HG02642 (cell line): ENCODE measurements around the gene ANKRD11.
"Not testable (repeated sequence)": the region's sequence is repeated elsewhere in the genome, so short reads cannot be mapped to it uniquely, and the experiment has no call there.

Source experiments
- ATAC-seq: cut with Tn5 transposase; IDR thresholded peaks from one replicate; pipeline ENCODE4 v1.9.1; 2021; ENCODE audit warnings: mild to moderate bottlenecking; ENCODE audit not compliant: unreplicated experiment, poor library complexity

ANKRD11 gene

DNA sequence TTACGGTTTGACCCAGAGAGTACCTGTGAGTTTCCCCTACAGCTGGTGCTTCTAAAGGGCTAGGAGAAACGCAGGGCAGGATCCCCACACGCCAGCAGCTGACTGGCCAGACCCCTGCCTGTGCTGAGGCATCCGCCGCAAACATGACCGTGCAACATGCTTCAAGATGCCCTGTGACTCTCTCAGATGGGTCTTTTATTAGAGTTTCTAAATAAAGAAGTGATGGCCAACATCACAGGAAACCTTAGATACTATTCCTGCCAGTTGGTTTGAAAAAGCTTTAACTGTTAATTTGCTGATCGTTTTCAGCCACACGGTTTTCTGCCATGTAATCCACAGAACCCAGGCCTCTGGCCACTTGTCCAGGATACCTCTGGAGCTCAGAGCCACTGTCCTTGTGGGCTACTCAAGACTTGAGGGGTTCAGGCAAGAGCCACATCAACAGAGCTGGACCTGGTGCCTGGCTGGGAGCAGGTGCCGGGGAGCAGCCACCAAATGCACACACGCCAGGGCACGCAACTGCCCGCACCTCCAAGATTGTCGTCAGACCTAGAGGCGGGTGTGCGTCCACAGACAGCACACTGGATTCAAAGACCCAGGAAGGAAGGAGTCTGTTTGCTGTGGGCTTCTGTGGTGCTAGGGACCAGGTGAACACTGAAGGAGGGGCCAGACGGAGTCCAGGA is 154.4 kb downstream of the ANKRD11 start:
- ATAC-seq: no peak

DNA sequence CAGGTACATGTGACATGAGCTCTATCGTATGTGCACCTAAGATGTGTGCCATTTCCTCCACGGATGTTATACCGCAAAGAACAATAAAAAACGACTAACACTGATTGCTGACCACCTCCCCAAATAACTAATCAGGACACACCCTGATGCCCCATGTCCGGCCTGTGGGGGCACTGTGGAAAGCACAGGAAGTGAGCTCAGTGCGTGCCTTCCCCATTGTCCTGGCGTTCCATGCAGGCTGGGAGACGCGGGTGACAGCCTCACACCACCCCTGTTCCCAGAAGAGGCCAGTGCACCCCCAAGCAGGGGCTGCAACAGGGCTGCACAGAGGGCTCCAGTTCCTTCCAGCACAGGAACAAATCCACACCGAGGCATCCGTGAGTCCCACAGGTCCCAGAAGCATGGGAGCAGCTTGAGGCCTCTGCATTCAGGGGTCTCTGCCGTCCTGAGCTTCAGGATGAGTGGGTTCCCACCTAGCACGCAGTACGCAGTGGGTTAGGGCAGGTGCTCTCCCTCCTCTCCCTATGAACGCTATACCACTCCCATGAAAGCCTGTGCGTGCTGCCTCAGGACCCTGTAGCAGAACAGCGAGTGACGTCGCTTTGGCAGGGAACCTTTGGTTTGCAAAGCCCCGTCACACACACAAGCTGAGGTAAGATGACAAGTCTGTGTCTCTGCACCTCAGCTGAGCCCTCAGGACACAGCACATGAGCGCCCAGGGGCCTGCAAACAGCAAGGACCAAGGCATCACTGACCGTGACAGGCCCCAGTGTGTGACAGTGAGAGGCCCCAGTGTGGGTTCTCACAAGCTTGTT is 155.2 kb downstream of the ANKRD11 start:
- ATAC-seq: no peak

DNA sequence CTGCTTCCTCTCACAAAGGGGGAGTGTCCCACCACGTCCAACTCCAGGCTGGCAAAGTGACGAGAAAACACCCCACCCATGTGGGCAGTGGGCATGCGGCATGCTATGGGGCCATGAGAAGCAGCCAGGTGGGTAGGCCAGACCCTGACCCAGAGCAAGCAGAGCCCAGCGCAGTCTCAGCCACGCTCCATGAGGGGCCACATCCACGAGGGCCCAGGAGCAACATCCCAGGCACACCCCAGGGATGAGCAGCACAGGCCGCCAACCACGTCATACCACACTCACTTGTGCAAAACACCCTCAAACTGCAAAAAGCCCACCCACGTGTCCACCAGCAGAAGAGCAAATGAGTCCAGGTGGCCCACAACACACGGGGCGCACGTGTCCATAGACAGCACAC is 155.9 kb downstream of the ANKRD11 start:
- ATAC-seq: no peak

DNA sequence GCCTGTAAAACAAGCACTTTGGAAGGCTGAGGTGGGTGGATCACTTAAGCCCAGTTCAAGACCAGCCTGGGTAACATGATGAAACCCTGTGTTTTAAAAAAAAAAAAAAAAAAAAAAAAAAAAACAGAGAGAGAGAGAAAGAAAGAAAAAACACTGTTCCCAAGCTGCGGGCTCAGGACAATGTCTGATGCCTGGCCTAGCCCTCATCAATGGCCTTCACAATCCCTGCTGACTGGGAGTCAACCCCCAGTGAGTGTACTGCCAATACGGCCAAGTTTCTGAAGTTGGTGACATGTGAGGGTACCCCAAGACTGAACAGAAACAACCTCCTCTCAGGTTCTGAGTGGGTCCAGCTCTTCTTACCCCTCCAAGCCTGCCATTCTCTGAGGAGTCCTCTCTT is 156.3 kb downstream of the ANKRD11 start:
- no peak for ATAC-seq

DNA sequence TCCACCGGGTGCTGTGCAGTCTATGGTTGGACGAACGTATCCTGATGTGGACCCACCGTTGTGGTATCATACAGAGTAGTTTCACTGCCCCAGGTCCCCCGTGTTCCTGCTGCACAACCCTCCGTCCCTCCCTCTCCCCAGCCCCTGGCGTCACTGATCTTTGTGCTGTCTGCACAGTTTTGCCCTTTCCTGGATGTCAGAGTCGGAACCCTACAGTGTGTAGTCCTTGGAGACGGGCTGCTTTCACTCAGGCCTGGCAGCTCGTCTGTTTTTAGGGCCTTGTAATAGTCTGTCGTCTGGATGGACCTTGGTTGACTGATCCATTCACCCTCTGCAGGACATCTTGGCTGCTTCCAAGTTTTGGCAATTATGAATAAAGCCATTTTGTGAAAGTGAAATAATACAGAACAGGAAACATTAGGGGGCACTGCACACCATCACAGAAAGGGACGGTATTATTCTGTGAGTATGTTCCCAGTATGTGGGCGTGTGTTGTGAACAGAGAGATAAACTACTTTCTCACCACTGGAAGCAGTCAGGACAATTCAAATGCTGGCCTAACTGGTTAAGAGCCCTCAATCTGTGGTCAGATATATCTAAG is 156.9 kb downstream of the ANKRD11 start:
- not testable (repeated sequence) for ATAC-seq

DNA sequence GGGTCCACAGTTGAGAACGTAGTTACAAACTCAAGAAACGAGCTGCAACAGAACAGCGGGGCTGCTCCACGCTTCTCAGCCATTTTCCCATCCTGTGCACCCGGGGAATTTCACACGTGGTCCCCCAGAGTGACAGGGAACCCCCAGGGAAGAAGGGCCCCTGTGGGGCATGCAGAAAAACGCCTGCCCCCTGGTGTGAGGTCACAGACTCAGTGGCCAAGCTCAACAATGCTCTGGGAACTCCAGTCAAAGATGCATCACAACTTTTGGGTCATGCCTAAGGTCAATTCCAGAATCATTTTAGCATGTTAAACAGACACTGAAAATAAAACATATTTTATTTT is 157.5 kb downstream of the ANKRD11 start:
- ATAC-seq: no peak

DNA sequence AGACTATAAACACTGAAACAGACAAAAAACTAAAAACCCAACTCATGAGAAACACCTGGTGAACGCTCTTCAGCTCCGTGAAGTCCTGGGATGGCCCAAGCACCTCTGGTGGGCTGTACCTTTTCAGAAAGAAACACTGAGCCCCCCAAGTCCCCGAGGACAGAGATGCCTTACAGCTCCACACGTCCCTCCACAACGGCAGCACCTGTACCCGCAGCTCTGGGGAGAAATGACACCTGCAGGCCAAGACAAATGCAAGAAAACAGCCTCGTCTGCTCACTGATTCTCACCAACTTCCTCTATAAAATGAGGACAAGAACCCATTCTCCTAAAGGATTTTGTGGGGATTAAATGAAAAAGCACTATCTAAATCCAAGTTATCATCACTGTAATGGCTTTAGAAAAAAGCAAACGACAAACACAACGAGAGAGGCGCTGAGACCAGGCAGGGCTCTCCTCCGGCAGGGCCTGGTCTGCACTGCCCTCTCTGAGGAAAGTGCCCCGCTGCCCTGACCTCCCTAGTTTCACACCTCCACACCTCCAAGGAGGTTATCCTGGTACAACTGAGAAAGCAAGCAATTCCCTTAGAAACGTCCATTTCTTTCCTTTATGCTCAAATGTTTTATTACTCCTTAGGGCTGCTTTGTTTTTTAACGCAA is 158.0 kb downstream of the ANKRD11 start:
- ATAC-seq: no peak

DNA sequence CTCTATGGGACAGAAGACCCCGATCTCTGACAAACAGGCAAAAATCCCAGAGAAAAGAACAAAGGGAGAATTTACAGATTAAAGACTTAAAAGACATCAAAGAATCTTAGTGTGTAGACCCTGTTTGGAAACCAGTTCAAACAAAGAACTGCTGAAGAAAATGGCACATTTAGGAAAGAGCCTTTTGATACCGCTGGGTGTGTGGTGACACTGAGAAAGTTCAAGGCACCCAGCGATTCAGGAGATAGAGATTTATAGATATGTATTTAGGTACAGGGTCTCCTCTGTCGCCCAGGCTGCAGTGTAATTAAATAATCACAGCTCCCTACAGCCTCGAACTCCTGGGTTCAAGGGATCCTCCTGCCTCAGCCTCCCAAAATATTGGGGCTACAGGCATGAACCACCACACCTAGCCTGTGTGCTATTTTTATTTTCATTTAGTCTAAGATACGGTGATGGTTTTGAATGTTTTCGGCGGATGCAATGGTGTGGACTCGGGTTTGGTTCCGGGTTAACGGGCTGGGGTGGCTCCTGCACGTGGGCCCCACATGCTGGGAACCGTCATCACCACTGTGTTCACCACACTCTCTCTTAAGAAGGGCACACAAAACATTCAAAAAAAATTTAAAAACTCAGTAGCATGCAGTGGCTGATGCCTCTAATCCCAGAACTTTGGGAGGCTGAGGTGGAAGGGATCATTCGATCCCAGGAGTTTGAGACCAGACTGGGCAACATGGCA is 158.8 kb downstream of the ANKRD11 start:
- no peak for ATAC-seq

DNA sequence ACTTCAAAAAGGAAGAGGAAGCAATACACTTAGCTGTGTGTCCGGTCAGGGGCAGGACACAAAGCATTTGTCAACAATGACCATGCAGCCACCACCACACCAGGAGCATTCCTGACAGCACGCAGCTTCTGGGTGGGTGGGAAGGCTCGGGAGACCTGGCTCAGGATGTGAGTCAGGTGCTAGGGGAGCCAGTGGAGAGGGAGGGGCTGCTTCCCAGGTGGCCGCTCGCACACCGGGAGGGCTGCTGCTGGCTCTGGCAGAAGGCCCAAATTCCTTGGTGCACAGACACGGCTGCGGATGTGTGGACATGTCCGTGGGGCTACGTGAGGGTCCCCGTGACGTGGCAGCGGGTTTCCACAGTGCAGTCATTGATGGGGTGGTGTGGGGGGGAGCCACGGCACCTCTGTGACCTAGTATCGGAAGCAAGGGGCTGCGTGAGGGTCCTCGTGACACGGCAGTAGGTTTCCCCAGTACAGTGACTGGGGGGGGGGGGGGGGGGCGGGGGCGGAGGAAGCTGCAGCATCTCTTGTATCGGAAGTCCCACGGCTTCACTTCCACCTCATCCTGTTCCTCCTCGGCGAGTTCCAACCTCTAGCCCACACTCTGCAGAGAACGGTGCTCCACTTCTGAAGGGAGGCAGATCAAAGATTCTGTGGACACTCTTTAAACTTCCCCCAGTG is 160.0 kb downstream of the ANKRD11 start:
- ATAC-seq: no peak

DNA sequence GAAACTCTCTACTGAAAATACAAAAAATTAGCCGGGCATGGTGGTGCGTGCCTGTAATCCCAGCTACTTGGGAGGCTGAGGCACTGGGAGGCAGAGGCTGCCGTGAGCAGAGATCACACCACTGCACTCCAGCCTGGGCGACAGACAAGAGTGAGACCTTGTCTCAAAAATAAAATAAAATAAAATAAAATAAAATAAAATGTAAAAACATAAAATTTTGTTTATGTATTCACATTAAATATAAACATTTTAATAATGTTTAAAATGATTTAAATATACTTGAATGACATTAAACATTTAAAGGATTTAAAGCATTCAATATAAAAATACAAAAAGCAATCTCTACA is 160.6 kb downstream of the ANKRD11 start:
- ATAC-seq: not testable (repeated sequence)

DNA sequence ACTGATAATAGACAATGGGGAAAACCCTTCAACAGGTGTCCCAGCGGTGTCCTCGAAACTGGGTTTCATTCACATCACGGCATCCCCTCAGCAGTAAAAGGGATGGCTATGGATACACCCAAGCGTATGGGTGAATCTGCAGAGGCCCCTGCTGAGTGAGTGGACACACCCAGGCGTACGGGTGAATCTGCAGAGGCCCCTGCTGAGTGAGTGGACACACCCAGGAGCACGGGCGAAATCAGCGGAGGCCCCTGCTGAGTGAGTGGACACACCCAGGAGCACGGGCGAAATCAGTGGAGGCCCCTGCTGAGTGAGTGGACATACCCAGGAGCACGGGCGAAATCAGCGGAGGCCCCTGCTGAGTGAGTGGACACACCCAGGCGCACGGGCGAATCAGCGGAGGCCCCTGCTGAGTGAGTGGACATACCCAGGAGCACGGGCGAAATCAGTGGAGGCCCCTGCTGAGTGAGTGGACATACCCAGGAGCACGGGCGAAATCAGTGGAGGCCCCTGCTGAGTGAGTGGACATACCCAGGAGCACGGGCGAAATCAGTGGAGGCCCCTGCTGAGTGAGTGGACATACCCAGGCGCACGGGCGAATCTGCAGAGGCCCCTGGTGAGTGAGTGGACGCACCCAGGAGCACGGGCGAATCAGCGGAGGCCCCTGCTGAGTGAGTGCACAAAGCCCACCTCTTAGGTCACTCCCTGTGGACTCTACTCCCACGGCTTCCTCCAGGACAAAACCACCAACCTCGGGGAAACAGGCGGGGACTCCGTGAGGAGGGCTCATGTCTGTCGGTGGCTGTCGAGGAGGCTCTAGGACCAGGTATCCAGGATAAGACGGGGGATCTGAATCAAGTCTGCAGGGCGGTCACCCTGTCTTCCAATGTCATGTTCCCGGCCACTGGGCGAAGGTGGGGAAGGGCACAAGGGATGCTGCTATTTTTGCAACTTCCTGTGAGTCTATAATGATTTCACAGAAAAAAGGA is 161.7 kb downstream of the ANKRD11 start:
- ATAC-seq: not testable (repeated sequence)

DNA sequence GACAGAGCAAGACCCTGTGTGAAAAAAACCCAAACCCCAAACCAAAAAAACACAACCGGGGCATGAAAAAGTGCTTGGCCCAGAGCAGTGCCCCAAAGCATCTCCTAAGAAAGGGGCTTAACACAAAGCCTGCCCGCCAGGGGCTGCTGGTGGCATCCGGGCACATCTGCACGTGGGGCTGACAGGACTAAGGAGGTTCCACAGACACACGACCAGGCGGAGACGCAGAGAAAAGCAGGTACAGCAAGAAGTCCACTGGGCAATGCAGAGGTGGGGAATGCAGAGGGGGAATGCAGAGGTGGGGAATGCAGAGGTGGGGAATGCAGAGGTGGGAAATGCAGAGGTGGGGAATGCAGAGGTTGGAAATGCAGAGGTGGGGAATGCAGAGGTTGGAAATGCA is 163.6 kb downstream of the ANKRD11 start:
- no peak for ATAC-seq

DNA sequence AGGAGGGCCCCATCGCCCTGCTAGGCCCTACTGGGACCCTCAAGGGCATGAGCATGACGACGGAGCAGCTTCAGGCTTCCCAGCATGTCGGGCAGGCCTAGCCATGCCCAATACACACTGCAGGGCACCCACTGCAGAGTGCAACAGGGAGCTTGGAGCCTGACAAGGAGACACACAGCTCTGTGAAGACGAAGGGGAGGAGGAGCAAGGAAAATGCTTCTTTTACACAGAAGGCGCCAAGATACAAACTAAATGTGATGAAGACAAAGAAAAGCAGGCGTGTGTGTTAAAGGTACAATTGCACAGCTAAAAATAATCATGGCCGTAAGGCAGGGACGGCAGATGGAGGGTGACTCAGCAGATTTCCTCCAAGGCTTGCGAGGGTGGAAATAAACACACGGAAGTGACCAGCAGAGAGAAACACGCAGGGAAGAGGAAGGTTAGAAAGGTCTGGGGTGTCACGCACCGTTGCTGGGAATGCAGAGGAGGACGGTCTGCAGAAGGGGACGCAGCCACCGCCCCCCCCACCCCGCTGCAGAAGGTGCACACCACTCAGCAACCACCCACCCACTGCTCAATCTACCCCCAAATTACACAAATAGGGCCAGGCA is 164.4 kb downstream of the ANKRD11 start:
- ATAC-seq: no peak

DNA sequence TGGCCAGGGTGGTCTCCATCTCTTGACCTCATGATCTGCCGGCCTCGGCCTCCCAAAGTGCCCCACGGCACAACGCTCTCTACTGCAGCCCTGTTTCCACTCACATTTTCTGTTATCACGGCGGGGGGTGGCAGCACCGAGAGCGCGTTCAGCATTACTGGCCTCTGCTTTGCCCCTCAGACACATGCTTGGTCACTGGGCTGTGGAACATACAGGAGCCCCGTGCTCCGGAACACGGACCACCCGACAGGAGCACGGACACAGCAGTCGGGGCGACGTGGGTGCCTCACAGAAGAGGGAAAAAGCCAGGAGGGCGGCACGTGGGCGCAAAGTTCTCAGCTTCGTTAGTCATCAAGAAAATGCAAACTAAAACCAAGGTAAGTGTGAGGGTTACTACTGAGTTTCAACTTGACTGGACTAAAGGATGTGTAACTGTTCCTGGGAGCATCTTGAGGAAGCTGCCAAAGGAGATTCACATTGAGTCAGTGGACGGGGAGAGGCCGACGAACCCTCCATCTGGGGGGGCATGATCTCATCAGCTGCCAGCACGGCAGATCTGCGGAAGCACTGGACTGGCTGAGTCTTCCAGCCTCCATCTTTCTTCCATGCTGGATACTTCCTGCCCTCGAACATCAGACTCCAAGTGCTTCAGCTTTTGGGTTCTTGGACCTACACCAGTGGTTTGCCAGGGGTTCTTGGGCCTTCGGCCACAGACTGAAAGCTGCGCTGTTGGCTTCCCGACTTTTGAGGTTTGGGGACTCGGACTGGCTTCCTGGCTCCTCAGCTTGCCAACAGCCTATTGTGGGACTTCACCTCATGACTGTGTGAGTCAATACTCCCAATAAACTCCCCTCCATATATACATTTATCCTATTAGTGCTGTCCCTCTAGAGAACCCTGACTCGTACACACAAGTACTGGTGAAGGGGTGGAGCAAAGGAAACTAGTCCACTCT is 166.0 kb downstream of the ANKRD11 start:
- ATAC-seq: peak; percentile 39

DNA sequence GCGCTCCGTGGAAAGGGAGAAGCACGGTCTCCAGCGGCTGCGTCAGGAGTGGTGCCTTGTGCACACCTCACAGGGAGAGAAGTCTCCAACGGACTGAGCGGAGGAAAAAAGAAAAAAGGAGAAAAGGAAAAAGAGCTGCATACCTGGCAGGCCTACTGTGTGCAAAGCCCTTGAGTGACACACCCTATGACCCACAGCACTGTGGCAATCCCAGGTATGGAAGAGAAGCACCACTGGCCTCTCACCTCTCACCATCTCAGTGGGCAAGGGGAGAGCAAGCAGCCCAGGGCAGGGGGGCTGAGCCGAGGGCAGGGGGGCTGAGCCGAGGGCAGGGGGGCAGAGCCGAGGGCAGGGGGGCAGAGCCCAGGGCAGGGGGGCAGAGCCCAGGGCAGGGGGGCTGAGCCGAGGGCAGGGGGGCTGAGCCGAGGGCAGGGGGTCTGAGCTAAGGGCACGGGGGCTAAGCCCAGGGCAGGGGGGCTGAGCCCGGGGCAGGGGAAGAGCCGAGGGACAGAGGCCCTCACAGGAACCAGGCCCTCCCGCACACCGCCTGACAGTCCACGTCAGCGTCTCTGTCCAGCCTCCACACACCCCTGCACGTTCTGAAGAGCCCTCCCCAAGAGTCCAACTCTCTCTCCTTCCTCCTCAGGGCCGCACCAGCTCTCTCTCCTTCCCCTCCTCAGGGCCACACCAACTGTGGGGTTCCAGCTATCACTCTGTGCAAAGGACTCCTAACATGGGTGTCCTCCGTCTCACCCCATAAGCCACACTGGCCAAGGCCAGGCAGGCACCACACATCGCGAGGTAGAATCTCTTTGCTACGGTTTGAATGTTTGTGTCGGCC is 167.0 kb downstream of the ANKRD11 start:
- no peak for ATAC-seq

DNA sequence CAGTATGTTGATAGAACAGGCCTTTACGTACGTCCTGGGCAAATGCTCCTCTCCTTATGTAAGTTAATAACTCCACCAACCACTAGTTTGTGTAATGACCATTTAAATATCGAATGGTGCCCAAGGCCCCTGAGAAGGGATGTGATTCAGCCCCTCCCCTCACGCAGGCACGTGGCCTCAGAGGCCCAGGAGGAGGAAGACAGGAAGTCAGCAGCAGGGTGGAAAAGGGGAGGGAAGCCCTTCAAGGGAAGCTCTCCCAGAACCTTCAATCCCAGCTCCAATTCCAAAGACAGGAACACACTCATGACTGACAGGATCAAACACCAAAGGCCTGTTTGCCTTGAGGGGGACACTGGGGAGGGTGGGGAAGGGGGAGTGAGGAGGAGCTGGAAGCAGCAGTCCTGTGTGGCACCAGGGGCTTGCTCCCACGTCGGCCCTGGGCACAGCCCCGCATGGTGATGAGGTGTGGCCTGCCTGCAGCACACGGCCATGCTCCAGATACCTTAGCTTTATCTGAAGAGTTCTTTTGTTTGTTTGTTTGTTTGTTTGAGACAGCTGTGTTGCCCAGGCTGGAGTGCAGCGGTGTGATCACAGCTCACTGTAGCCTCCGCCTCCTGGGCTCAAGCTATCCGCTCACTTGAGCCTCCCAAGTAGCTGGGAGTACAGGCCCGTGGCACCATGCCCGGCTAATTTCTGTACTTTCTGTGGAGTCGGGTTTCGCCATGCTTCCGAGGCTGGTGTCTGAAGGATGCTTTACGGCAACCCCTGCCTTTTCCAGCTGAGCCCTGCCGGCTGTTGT is 167.8 kb downstream of the ANKRD11 start:
- no peak for ATAC-seq
